GM10266 (cell line): Measurements from ENCODE around the gene OR6B1.
A peak's percentile ranks its signal among the peaks of the same experiment; 100 is the strongest.

Source experiments
- DNase-seq: peaks from one replicate; pipeline ENCODE4 v3.0.0; 2012; ENCODE audit errors: extremely low spot score
- TF ChIP-seq, protein P1 (sequence below): IDR thresholded peaks from 2 replicates; pipeline ENCODE4 v1.5.1; 2012; ENCODE audit warnings: mild to moderate bottlenecking, low read depth; ENCODE audit not compliant: control insufficient read depth, insufficient read depth; ENCODE audit errors: missing control alignments

OR6B1 gene

GRCh38 chr7:143980746-143981510 is 19.2 kb upstream of the OR6B1 start:
- no peak for DNase-seq
- TF ChIP-seq, protein P1, sequence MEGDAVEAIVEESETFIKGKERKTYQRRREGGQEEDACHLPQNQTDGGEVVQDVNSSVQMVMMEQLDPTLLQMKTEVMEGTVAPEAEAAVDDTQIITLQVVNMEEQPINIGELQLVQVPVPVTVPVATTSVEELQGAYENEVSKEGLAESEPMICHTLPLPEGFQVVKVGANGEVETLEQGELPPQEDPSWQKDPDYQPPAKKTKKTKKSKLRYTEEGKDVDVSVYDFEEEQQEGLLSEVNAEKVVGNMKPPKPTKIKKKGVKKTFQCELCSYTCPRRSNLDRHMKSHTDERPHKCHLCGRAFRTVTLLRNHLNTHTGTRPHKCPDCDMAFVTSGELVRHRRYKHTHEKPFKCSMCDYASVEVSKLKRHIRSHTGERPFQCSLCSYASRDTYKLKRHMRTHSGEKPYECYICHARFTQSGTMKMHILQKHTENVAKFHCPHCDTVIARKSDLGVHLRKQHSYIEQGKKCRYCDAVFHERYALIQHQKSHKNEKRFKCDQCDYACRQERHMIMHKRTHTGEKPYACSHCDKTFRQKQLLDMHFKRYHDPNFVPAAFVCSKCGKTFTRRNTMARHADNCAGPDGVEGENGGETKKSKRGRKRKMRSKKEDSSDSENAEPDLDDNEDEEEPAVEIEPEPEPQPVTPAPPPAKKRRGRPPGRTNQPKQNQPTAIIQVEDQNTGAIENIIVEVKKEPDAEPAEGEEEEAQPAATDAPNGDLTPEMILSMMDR, result no peak

GRCh38 chr7:143983960-143984359 is 16.2 kb upstream of the OR6B1 start:
- TF ChIP-seq, protein P1, result no peak
- DNase-seq, result no peak

DNA sequence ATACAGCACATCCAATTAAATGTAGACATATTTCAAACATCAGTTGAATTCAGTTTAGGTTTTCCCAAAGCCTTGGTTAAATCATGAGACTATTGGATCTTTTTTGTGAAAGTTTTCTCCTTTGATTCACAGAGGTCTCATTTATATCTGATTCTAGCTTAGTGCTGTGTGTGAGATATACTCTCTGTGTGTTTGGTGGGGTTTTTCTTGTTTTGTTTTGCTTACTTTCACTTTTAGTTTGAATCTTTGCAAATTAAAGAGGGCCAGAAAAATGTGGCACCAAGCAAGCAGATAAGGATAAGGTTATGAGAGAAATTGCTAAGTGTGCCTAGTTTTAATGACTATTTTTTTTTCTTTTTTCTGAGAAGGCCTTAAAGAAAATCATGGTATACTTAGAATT is 12.6 kb upstream of the OR6B1 start:
- TF ChIP-seq, protein P1, result no peak

GRCh38 chr7:143988976-143989745 is 11.0 kb upstream of the OR6B1 start:
- TF ChIP-seq, protein P1, result no peak
- no peak for DNase-seq

More for the DNA sequence above, 12.6 kb upstream of the OR6B1 start:
- peak; percentile 26 for DNase-seq

- TF ChIP-seq, protein P1, result no peak
These were observed 7.5 kb upstream of the OR6B1 start for GRCh38 chr7:143992670-143993069.

DNA sequence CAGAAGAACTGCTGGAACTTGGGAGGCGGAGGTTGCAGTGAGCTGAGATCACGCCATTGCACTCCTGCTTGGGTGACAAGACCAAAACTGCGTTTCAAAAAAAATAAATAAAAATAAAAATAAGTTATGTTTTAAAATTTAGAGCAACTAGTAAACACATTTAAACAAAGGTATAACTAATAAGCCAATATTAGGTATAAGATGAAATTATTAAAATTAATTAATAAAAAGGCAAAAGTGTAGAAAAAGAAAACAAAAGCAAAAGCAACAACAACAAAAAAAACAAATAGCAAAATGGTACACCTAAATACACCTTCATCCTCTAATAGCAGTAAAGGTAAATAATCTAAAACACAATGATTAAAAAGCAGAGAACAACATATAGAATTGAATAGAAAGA is 6.2 kb upstream of the OR6B1 start:
- no peak for DNase-seq
- TF ChIP-seq, protein P1, result no peak

More at GRCh38 chr7:143992670-143993069, 7.5 kb upstream of the OR6B1 start:
- no peak for DNase-seq

- DNase-seq, result no peak
- TF ChIP-seq, protein P1, result no peak
These were observed 1.4 kb downstream of the OR6B1 start for GRCh38 chr7:144001543-144001942.
